Activated CD4-positive, alpha-beta T cell treated with anti-CD3 and anti-CD28 coated beads, Interleukin-2, Interleukin-4, amounts not matched to agents 100 ng/mL and 50 ng/mL, durations not matched to agents 16 hours and 8 hours (primary cell): ENCODE results near the gene RRAS2.
"Not testable (repeated sequence)": the region's sequence is repeated elsewhere in the genome, so short reads cannot be mapped to it uniquely, and the experiment has no call there.

Experiments
- DNase-seq: peaks from one replicate; pipeline ENCODE4 v3.0.0-alpha.2; 2020; ENCODE audit warnings: low spot score

The RRAS2 gene

GRCh38 chr11:14306481-14306880 lies 52.5 kb downstream of the RRAS2 start:
- no peak for DNase-seq

- DNase-seq, result no peak
These were observed 53.3 kb downstream of the RRAS2 start for GRCh38 chr11:14305649-14306048.

GRCh38 chr11:14304601-14305000 lies 54.4 kb downstream of the RRAS2 start:
- no peak for DNase-seq

GRCh38 chr11:14300661-14301304 lies 58.2 kb downstream of the RRAS2 start:
- DNase-seq, result peak; percentile 58

- DNase-seq, result no peak
These were observed 59.1 kb downstream of the RRAS2 start for GRCh38 chr11:14299921-14300320.

- no peak for DNase-seq
These were observed 68.6 kb downstream of the RRAS2 start for GRCh38 chr11:14290422-14290821.

- peak; percentile 19 for DNase-seq
These were observed 70.6 kb downstream of the RRAS2 start for GRCh38 chr11:14288189-14288935.

GRCh38 chr11:14278869-14279268 lies 80.1 kb downstream of the RRAS2 start:
- not testable (repeated sequence) for DNase-seq

GRCh38 chr11:14275076-14275475 lies 83.9 kb downstream of the RRAS2 start:
- DNase-seq, result no peak

GRCh38 chr11:14273895-14274294 lies 85.1 kb downstream of the RRAS2 start:
- DNase-seq, result no peak

- peak; percentile 50 for DNase-seq
These were observed 88.1 kb downstream of the RRAS2 start for GRCh38 chr11:14270690-14271542.

GRCh38 chr11:14269692-14270573 lies 89.0 kb downstream of the RRAS2 start:
- DNase-seq, result no peak

GRCh38 chr11:14267861-14268635 lies 90.9 kb downstream of the RRAS2 start:
- no peak for DNase-seq

GRCh38 chr11:14266622-14267021 lies 92.4 kb downstream of the RRAS2 start:
- no peak for DNase-seq

- DNase-seq, result no peak
These were observed 94.0 kb downstream of the RRAS2 start for GRCh38 chr11:14264966-14265365.

GRCh38 chr11:14262271-14262846 lies 96.6 kb downstream of the RRAS2 start:
- DNase-seq, result no peak

- DNase-seq, result no peak
These were observed 97.9 kb downstream of the RRAS2 start for GRCh38 chr11:14261066-14261465.

- no peak for DNase-seq
These were observed 99.1 kb downstream of the RRAS2 start for GRCh38 chr11:14259878-14260277.

- DNase-seq, result no peak
These were observed 99.7 kb downstream of the RRAS2 start for GRCh38 chr11:14259186-14259784.
